GM12872 (cell line): ENCODE measurements around the gene FTO.

ENCODE experiments used
- CTCF ChIP-seq: IDR thresholded peaks from 3 replicates; pipeline ENCODE4 v1.5.1; 2011; ENCODE audit warnings: low read depth, mild to moderate bottlenecking, low read length, moderate library complexity; ENCODE audit not compliant: insufficient read depth

Gene FTO

GRCh38 chr16:53690771-53691170, 13.2 kb upstream of the FTO start:
- TF ChIP-seq CTCF = no peak

- no peak for TF ChIP-seq CTCF
These were observed 11.8 kb upstream of the FTO start for GRCh38 chr16:53692146-53692545.

GRCh38 chr16:53693320-53693719, 10.6 kb upstream of the FTO start:
- TF ChIP-seq CTCF = no peak

GRCh38 chr16:53695070-53695469, 8.9 kb upstream of the FTO start:
- TF ChIP-seq CTCF = no peak

- no peak for TF ChIP-seq CTCF
These were observed 473 bp downstream of the FTO start for GRCh38 chr16:53704445-53704813.

GRCh38 chr16:53707671-53708070, 3.7 kb downstream of the FTO start:
- no peak for TF ChIP-seq CTCF

GRCh38 chr16:53708490-53708889, 4.5 kb downstream of the FTO start:
- no peak for TF ChIP-seq CTCF

GRCh38 chr16:53711390-53711789, 7.4 kb downstream of the FTO start:
- TF ChIP-seq CTCF = no peak
